DMS 273 (cell line): ENCODE results near the gene PCDH8.
A peak's percentile ranks its signal among the peaks of the same experiment; 100 is the strongest.
"Not testable (repeated sequence)": the region's sequence is repeated elsewhere in the genome, so short reads cannot be mapped to it uniquely, and the experiment has no call there.

ENCODE experiments used
- DNase-seq: peaks from one replicate; lab custom pipeline; 2025; ENCODE audit not compliant: unreplicated experiment; lab: John Stamatoyannopoulos, UW

PCDH8 gene

GRCh38 chr13:52850396-52851136, 2.1 kb upstream of the PCDH8 start:
- peak; percentile 90 for DNase-seq

DNA sequence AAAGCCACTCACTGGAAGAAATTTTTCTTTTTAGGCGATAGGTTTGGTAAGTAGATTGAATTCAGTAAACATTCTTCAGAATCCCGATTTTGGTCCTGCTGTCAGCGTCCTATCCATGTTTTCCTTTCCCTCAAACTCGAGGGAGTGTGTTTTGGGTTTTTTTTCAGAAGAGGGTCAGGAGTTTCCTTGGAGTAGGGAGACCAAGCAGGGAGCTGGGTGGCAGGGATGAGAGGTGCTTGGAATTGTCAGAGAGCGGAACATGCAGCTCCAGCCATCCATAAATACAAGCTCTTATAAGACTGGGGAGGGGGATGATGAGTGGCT, 1.6 kb upstream of the PCDH8 start:
- DNase-seq = peak; percentile 83

DNA sequence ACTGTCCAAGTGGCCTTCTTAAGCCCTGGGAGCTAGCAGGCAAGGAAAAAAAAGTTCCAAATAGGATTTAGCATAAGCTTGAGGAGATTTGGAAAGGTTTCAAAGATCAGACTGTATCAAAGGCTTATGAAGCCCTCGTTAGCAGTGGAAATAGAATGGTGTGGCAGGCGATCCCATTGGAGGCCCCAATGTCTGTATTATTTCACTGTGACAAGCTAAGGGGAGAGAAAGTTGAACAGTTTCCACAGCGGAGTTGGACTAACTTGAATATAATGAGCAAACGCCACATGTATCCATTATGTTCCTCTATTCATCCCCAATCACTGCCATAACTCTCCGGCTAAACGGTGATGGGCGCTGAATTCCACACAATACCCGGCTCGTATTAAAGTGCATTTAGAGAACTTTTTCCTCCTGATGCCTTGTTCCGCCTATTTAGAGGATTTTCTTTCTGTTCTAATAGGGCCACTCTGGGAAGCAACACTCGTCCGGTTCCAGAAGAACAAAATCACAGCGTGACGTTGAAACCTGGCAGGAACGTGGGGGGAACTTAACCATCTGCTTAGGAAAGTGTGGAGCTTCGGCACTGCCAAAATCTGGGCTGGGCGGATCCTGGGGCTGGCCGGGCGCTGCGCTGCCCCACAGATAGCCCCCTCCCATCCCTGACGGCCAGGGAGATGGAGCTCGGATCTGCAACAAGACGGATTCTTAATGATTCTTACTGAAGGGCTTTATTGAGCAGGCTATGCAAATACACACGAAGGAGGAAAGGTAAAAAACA, 1.0 kb upstream of the PCDH8 start:
- peak; percentile 88 for DNase-seq

GRCh38 chr13:52847682-52848432, 583 bp downstream of the PCDH8 start:
- DNase-seq = peak; percentile 51

DNA sequence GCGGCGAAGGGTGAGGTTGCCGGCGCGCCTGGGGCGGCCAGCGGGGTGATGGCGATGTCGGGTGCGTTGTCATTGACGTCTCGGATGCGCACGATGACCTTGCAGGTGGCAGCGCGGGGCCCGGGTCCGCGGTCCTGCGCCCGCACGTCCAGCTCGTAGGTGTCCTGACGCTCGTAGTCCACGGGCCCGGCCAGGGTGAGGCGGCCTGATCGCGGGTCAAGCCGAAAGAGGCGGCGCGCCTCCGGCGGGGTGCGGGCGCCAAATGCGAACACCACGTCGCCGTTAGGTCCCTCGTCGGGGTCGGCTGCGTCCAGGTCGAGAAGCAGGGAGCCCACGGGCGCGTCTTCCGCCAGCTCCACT, 1.1 kb downstream of the PCDH8 start:
- no peak for DNase-seq

- DNase-seq = peak; percentile 69
Observed at GRCh38 chr13:52846567-52847321, 1.7 kb downstream of the PCDH8 start.

DNA sequence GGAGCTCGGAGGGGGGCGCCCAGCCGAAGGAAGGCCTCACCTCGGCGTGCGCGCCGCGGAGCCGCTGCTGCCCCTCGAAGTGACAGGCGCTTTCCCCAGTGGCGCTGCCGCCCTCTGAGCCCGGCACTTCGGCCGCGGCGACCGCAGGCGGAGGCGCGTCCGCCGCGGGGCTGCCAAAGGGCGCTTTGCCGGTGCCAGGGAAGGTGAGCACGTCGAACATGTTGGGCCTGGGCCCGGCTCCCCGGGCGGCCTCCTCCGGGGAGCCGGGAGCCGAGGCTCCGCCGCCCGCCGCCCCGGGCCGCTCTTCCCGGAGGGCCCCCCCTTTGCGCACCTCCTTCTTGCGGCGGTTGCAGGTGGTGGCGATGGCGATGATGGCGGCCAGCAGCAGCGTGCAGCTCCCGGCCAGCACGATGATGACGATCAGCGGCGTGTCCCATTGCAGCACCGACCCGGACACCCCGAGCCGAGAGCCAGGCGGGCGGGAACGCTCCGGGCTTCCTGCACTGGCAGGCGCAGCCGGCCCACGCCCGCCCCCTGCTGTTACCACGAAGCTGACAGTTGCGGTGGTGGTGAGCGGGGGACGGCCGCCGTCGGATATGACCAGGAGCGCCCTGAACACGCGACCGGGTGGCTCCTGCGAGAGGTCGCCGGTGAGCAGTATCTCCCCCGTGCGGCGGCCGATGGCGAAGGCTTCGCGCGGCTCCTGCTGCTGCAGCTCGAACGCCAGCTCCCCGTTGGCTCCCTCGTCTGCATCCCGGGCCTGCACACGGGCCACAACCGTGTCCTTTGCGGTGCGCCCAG, 2.5 kb downstream of the PCDH8 start:
- peak; percentile 57 for DNase-seq

DNA sequence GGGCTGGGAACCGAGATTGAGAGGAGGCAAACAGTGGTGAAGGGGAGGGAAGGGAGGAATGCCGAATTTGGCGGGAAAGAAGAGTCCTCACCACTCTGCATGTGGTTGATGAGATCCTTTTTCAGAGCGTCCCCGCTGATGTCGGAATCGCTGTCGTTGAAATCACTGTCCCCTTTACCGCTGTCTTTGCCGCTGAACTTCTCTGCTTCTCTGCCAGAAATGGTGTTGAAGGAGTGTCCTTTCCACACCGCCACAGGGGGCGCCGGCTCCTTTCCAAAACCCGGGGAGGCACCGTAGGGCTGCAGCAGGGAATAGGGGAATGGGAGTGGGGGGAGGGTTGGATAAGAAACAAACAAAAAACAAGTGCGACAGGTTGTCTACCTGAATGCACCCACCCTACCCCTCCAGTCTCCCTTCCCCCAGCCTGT, 3.1 kb downstream of the PCDH8 start:
- DNase-seq = peak; percentile 8

DNA sequence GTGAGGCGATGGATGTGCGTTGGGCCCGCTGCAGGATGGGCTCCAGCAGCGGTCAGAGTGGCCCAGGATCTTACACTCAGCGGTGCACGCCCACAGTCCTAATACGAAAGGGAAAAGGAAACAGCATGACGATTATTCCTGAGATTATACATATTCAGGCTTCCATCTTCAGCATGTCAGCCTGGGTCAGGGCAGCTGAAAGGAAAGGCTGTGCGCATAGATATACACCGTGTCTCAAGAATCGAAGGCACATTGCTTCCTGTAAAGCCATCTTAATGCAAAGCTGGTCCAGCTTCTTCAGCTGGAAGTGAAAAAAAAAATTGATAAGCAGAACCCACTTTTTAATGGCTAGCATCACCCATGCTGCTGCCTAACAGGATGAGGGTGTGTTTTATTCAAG, 3.6 kb downstream of the PCDH8 start:
- no peak for DNase-seq

GRCh38 chr13:52842441-52842840, 6.0 kb downstream of the PCDH8 start:
- no peak for DNase-seq

DNA sequence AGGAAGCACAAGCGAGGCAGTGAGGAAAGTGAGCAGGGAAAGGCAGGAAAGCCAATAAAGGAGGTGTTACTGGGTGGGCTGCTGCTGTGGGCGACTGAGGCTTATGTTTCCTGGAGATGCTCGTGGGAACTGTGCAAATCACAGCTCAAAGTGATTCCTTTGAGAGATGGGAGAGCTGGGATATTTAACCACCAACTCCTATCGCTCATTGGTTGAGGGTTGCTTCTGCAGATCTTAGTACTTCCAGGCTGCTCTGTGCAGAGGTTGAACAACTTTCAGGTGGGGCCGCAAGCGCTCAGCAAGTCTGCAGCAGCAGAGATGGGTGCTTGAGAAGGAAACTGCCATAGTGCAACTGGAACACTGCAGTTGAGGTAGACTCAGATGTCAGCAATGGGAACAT, 8.4 kb downstream of the PCDH8 start:
- DNase-seq = no peak

- no peak for DNase-seq
Observed at GRCh38 chr13:52838433-52839107, 9.9 kb downstream of the PCDH8 start.

- no peak for DNase-seq
Observed at GRCh38 chr13:52837850-52838249, 10.6 kb downstream of the PCDH8 start.

DNA sequence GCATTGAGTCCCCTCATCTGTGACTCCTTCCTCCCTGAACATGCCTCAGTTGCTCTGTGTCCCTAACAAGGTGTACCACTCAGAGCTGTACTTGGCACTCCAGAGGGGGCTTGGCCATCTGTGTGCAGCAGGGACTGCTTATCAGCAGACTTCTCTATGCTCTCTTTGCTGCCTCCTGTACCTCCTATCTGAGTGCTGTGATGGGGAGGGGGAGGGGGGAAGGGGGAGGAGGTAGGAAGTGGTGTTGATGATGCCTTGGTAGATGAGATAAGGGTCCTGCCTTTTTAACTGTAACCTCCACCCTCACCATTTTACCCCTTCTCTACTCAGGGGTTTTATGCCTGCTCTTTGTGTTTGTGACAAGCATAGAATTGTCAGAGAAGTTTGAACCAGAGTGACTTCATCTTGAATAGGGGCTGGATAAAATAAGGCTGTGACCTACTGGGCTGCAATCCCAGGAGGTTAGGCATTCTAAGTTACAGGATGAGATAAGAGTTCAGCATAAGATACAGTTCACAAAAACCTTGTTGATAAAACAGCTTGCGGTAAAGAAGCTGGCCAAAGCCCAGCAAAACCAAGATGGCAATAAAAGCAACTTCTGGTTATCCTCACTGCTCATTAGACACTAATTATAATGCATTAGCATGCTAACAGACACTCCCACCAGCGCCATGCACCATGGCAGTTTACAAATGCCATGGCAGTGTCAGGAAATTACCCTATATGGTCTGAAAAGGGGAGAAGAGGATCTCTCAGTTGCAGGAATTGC, 13.2 kb downstream of the PCDH8 start:
- DNase-seq = peak; percentile 31

DNA sequence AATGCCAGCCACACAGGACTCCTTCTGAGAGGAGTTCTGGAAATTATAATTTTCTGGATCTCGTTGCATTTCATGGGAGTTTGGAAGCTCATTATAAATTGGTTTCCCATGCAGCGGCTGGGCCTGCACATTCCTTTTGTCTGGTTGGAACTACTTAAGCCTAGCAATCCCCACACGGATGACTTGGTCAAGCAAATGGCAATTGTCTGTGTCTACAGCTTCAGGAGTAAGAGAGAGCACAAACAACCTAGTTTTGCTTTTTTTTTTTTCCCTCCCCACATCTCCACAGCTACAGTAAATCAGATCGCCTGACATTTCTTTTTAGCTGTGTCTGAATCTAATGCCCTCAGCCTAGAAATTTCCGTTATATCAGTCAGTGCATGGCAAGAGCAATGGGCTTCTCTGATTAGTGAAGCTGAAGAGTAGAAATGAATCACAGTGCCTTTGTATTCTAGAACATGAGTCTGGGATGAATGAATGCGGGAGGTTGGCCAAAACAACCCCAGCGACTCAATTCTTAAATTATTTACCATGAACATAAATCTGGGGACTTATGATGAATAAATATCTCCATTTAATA, 15.1 kb downstream of the PCDH8 start:
- DNase-seq = no peak

GRCh38 chr13:52832313-52832712, 16.1 kb downstream of the PCDH8 start:
- DNase-seq = peak; percentile 40

DNA sequence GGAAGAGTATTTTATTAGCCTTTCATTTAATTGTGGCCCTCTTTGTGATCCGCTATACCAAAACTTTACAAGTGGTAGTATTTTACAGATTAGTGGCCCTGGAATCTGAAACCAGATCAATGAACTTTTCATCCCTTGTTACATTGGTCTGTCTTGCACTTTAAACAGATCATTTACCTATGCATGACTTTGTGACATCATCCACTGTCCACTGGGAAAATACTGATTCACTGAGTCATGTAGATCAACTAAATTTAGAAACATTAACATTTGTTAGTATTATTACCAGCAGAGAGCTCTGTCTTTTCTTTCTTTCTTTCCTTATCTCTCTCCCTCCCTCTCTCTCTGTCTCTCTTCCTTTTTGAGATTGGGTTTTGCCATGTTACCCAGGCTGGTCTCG, 17.5 kb downstream of the PCDH8 start:
- peak; percentile 11 for DNase-seq

- peak; percentile 97 for DNase-seq
Observed at GRCh38 chr13:52827839-52828238, 20.6 kb downstream of the PCDH8 start.

DNA sequence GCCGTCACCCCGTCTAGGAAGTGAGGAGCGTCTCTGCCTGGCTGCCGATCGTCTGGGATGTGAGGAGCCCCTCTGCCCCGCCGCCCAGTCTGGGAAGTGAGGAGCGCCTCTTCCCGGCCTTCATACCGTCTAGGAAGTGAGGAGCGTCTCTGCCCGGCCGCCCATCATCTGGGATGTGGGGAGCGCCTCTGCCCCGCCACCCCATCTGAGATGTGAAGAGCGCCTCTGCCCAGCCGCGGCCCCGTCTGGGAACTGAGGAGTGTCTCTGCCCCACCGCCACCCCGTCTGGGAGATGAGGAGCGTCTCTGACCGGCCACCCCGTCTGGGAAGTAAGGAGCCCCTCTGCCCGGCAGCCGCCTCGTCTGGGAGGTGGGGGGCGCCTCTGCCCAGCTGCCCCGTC, 30.6 kb downstream of the PCDH8 start:
- not testable (repeated sequence) for DNase-seq
